Osteoblast (primary cell): ENCODE results near the gene GASK1A. TPM values are rescaled to one million over a fixed set of nuclear protein-coding genes. Genes with fewer than 3 reads are reported as not detected.

Source experiments
- DNase-seq: peaks from one replicate; pipeline ENCODE4 v3.0.0; 2011; ENCODE audit warnings: low spot score, mixed read lengths; ENCODE audit not compliant: insufficient read length; ENCODE audit errors: missing footprints
- H2AFZ ChIP-seq: 2 replicates; pipeline ENCODE4 v1.6.0; 2011; ENCODE audit warnings: mild to moderate bottlenecking, low read length
- H3K27ac ChIP-seq: 2 replicates; pipeline ENCODE4 v1.5.1; 2011; ENCODE audit warnings: mild to moderate bottlenecking, low read depth, low read length, moderate library complexity
- H3K27me3 ChIP-seq: 2 replicates; pipeline ENCODE4 v1.6.0; 2012; ENCODE audit warnings: mild to moderate bottlenecking, control low read depth, inconsistent platforms, low read length, moderate library complexity; ENCODE audit not compliant: insufficient read depth
- H3K36me3 ChIP-seq: 2 replicates; pipeline ENCODE4 v1.5.1; 2011; ENCODE audit warnings: mild to moderate bottlenecking, low read length, control low read depth, moderate library complexity; ENCODE audit not compliant: insufficient read depth
- H3K4me1 ChIP-seq: 2 replicates; pipeline ENCODE4 v1.5.1; 2011; ENCODE audit warnings: mild to moderate bottlenecking, low read length, control low read depth, moderate library complexity; ENCODE audit not compliant: insufficient read depth
- H3K4me2 ChIP-seq: 2 replicates; pipeline ENCODE4 v1.6.0; 2011; ENCODE audit warnings: mild to moderate bottlenecking, low read length; ENCODE audit not compliant: insufficient read depth
- H3K4me3 ChIP-seq: fragments of 200-600 bp; sonication (generic); 3 replicates; pipeline ENCODE4 v1.5.1; 2012; ENCODE audit warnings: mild to moderate bottlenecking, low read length, inconsistent platforms; ENCODE audit not compliant: insufficient read depth
- H3K79me2 ChIP-seq: 2 replicates; pipeline ENCODE4 v1.6.0; 2012; ENCODE audit warnings: mild to moderate bottlenecking, low read length, control low read depth, inconsistent platforms; ENCODE audit not compliant: insufficient read depth
- H3K9me3 ChIP-seq: 2 replicates; pipeline ENCODE4 v1.5.1; 2011; ENCODE audit warnings: low read depth, low read length, control low read depth
- H4K20me1 ChIP-seq: 2 replicates; pipeline ENCODE4 v1.6.0; 2012; ENCODE audit warnings: mild to moderate bottlenecking, low read length, control low read depth; ENCODE audit not compliant: insufficient read depth
- total RNA-seq: library from RNA; depleted of rRNA; stranded (reverse); fragments of >200 nt; gene quantifications from 2 replicates; pipeline ENCODE4 v1.2.3, GENCODE V29; 2012
- TF ChIP-seq, protein P1 (sequence below): IDR thresholded peaks from 2 replicates; pipeline ENCODE4 v1.5.1; 2011; ENCODE audit warnings: mild to moderate bottlenecking, low read depth, low read length, moderate library complexity; ENCODE audit errors: extremely low read depth

The GASK1A gene
- total RNA-seq, 1 donor, result 0.72 TPM

DNA sequence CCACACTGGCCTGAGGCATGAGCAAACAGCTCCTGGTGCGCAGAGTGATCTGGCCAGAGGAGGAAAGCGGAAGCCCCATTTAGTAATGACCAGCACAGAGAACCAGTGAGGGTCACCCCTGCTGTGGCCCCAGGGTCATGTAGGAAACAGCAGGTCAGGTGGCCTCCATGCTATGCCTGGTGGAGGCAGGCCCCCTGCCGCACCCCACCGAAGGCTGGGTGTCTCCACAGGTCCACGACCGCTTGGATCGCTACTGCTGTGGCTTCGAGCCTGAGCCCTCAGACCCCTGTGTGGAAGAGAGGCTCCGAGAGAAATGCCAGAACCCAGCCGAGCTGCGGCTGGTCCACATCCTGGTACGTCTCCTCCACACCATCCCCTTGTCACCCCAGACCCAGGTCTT lies 74.2 kb downstream of the GASK1A start:
- H3K36me3 ChIP-seq, result no peaks in the 10 kb centered on the region
- no peak overlapping the region for H2AFZ ChIP-seq
- H3K27me3 ChIP-seq, result no peaks in the 10 kb centered on the region
- DNase-seq, result no peak
- H3K27ac ChIP-seq, result no peak overlapping the region
- no peaks in the 10 kb centered on the region for H3K79me2 ChIP-seq
- H3K4me3 ChIP-seq, result no peak overlapping the region
- peaks cover 2% of the 10 kb centered on the region for H3K9me3 ChIP-seq
- TF ChIP-seq, protein P1, sequence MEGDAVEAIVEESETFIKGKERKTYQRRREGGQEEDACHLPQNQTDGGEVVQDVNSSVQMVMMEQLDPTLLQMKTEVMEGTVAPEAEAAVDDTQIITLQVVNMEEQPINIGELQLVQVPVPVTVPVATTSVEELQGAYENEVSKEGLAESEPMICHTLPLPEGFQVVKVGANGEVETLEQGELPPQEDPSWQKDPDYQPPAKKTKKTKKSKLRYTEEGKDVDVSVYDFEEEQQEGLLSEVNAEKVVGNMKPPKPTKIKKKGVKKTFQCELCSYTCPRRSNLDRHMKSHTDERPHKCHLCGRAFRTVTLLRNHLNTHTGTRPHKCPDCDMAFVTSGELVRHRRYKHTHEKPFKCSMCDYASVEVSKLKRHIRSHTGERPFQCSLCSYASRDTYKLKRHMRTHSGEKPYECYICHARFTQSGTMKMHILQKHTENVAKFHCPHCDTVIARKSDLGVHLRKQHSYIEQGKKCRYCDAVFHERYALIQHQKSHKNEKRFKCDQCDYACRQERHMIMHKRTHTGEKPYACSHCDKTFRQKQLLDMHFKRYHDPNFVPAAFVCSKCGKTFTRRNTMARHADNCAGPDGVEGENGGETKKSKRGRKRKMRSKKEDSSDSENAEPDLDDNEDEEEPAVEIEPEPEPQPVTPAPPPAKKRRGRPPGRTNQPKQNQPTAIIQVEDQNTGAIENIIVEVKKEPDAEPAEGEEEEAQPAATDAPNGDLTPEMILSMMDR, result no peak
- no peaks in the 10 kb centered on the region for H4K20me1 ChIP-seq
- no peaks in the 10 kb centered on the region for H3K4me1 ChIP-seq
- H3K4me2 ChIP-seq, result no peak overlapping the region

DNA sequence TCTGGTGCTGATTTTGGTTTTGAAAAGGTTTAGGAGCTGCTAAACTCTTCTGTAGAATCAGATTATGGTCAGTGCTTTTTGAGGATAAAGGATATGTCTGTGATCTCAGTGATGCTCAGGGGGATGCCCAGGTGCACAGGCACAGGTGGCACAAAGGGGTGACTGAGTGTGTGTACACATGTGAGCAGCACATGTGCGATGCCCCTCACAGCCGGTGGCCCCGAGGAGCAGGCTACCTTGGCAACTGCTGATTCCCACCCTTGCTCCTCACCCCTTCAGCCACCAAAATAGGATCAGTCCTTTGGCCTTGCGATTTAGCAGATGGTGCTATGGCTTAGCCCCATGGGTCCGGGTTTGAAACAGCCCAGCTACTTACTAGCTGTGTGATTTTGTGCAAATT lies 75.6 kb downstream of the GASK1A start:
- TF ChIP-seq, protein P1, result no peak
- no peaks in the 10 kb centered on the region for H3K4me1 ChIP-seq
- H3K36me3 ChIP-seq, result no peaks in the 10 kb centered on the region
- no peak for DNase-seq
- H4K20me1 ChIP-seq, result no peaks in the 10 kb centered on the region
- no peaks in the 10 kb centered on the region for H3K27me3 ChIP-seq
- no peak overlapping the region for H3K27ac ChIP-seq
- no peak overlapping the region for H2AFZ ChIP-seq
- no peaks in the 10 kb centered on the region for H3K79me2 ChIP-seq
- H3K4me2 ChIP-seq, result no peak overlapping the region
- H3K4me3 ChIP-seq, result no peak overlapping the region
- H3K9me3 ChIP-seq, result peaks cover 2% of the 10 kb centered on the region

DNA sequence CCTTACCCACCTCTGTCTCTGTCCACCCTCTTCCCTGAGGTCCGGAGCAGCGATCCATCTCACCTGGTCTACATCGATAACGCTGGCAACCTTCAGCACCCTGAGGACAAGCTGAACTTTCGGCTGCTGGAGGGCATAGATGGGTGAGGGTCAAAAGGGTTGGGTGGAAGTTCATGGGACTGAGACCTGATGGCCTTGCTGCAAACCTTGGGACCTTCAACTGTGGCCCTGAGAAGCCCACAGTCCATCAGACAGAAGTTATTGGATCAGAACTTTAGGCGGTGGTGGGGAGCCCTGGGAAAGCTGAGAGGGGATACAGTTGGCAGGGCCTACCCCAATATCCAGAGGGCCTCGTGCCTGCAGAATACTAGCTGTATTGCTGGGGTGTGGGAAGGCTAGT lies 76.3 kb downstream of the GASK1A start:
- TF ChIP-seq, protein P1, result no peak
- no peaks in the 10 kb centered on the region for H3K79me2 ChIP-seq
- H4K20me1 ChIP-seq, result no peaks in the 10 kb centered on the region

DNA sequence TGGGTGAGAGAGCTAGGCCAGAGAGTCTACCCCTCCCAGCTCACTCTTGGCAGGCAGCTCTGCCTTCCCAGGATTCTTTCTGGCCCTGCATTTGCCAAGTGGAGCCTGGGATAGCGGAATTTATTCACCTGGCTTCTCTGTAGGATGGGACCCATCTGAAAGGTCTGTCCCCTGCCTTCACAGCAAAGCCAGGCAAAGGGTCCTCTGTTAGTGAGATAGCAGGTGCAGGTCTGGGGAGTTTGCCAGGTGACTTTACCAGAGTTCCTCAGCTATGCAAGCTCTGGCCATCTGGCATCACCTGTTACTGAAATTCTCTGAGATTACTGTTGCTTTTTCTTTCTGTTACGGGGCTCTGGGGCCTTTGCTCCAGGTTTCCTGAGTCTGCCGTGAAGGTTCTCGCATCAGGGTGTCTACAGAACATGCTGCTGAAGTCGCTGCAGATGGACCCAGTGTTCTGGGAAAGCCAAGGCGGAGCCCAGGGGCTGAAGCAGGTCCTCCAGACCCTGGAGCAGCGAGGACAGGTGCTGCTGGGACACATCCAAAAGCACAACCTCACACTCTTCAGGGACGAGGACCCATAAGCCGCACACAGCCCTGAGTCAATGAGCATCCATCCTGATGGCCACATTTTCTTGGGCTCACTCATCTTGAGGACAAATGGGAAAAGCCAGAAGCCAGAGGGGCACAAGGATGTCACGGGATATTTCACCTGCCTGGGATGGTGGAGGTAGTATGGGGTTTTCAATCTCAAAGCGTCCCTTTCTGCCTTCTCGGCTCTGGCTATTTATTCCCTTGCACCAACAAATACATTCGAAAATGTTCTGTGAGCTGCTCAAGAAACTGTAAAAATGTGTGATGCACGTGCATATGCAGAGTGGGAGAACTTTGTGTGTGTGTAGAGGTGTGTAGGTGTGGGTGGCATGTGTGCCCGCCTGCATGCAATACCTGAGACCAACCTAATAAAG lies 77.0 kb downstream of the GASK1A start:
- H3K27ac ChIP-seq, result no peak overlapping the region
- H3K4me2 ChIP-seq, result no peak overlapping the region
- no peaks in the 10 kb centered on the region for H3K27me3 ChIP-seq
- TF ChIP-seq, protein P1, result no peak
- no peak for DNase-seq
- H3K4me3 ChIP-seq, result no peak overlapping the region
- H3K36me3 ChIP-seq, result no peaks in the 10 kb centered on the region
- H2AFZ ChIP-seq, result no peak overlapping the region
- peaks cover 2% of the 10 kb centered on the region for H3K9me3 ChIP-seq
- no peaks in the 10 kb centered on the region for H4K20me1 ChIP-seq
- H3K4me1 ChIP-seq, result no peaks in the 10 kb centered on the region
- H3K79me2 ChIP-seq, result no peaks in the 10 kb centered on the region

More for the DNA sequence above, 76.3 kb downstream of the GASK1A start:
- no peak for DNase-seq
- no peaks in the 10 kb centered on the region for H3K36me3 ChIP-seq
- H3K9me3 ChIP-seq, result peaks cover 2% of the 10 kb centered on the region
- no peaks in the 10 kb centered on the region for H3K27me3 ChIP-seq
- no peaks in the 10 kb centered on the region for H3K4me1 ChIP-seq
- H3K4me3 ChIP-seq, result no peak overlapping the region
- H2AFZ ChIP-seq, result no peak overlapping the region
- no peak overlapping the region for H3K4me2 ChIP-seq
- no peak overlapping the region for H3K27ac ChIP-seq
